ENCODE data around the gene SPATA13.

DNA sequence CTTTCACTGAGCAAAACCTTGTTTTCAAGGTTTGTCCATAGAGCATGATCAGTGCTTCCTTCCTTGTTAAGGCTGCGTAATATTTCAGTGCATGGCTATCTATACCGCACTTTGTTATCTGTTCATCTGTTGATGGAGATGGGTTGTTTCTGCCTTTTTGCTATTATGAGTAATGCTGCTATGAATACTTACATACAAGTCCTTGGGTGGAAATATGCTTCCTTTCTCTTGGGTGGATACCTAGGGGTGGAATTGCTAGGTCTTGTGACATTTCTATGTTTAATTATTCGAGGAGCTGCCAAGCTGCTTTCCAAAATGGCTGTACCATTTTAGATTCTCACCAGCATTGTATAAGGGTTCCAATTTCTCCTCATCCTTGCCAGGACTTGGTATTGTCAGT is 70.9 kb downstream of the SPATA13 start:
- no peak for TF ChIP-seq CTCF (IDR thresholded peaks at IDR 0.05)
- TF ChIP-seq EZH2 (IDR thresholded peaks at IDR 0.05; ENCODE audit: borderline replicate concordance, insufficient read depth, low read depth, low read length, poor library complexity, severe bottlenecking): no peak

Data from B cell (primary cell).